GM21526 (cell line): ENCODE data around the gene POLR2E.

Experiments used
- ATAC-seq: cut with Tn5 transposase; IDR thresholded peaks from one replicate; pipeline ENCODE4 v1.9.1; 2021; ENCODE audit warnings: moderate library complexity; ENCODE audit not compliant: unreplicated experiment, low FRiP score

POLR2E gene

GRCh38 chr19:1111641-1112267 lies 16.6 kb upstream of the POLR2E start:
- no peak for ATAC-seq

GRCh38 chr19:1110809-1111640 lies 15.8 kb upstream of the POLR2E start:
- ATAC-seq: no peak

- ATAC-seq: no peak
Measured at GRCh38 chr19:1109697-1110671, 14.8 kb upstream of the POLR2E start.

- no peak for ATAC-seq
Measured at GRCh38 chr19:1109032-1109551, 13.9 kb upstream of the POLR2E start.

GRCh38 chr19:1108291-1109031 lies 13.3 kb upstream of the POLR2E start:
- ATAC-seq: no peak

- ATAC-seq: no peak
Measured at GRCh38 chr19:1107661-1108261, 12.6 kb upstream of the POLR2E start.

- ATAC-seq: no peak
Measured at GRCh38 chr19:1106841-1107660, 11.9 kb upstream of the POLR2E start.

- ATAC-seq: no peak
Measured at GRCh38 chr19:1105873-1106840, 11.0 kb upstream of the POLR2E start.

- no peak for ATAC-seq
Measured at GRCh38 chr19:1105008-1105872, 10.1 kb upstream of the POLR2E start.

- peak; percentile 24 for ATAC-seq
Measured at GRCh38 chr19:1104311-1105007, 9.3 kb upstream of the POLR2E start.

- peak; percentile 65 for ATAC-seq
Measured at GRCh38 chr19:1103708-1104310, 8.6 kb upstream of the POLR2E start, which contains the start of gene GPX4. Gene GPX4 (plus strand): TSS chr19:1103994. CDS start chr19:1104044, 50 bp downstream.

- no peak for ATAC-seq
Measured at GRCh38 chr19:1103132-1103707, 8.0 kb upstream of the POLR2E start.

- no peak for ATAC-seq
Measured at GRCh38 chr19:1102407-1103131, 7.4 kb upstream of the POLR2E start.

GRCh38 chr19:1101337-1101698 lies 6.1 kb upstream of the POLR2E start:
- no peak for ATAC-seq
